HepG2 (cell line): ENCODE measurements around the gene NPAS2. TPM values are rescaled to one million over a fixed set of nuclear protein-coding genes. Genes with fewer than 3 reads are reported as not detected.

Experiments
- ETV5 ChIP-seq: IDR thresholded peaks from 2 replicates; pipeline ENCODE4 v1.6.1; 2018; ENCODE audit warnings: missing biosample characterization, missing genetic modification reagents, inconsistent platforms, borderline replicate concordance
- FOXC1 ChIP-seq: sonication (generic); formaldehyde crosslinking; IDR thresholded peaks from 2 replicates; pipeline ENCODE4 v1.8.0; 2022; ENCODE audit warnings: mild to moderate bottlenecking, missing genetic modification reagents, borderline replicate concordance
- HOXA5 ChIP-seq: sonication (generic); formaldehyde crosslinking; IDR thresholded peaks from 2 replicates; pipeline ENCODE4 v1.4.0; 2020; ENCODE audit warnings: missing genetic modification reagents
- HOXA9 ChIP-seq: sonication (generic); formaldehyde crosslinking; IDR thresholded peaks from 2 replicates; pipeline ENCODE4 v1.8.1; 2022; ENCODE audit warnings: missing genetic modification reagents, mild to moderate bottlenecking, moderate library complexity, borderline replicate concordance
- JUNB ChIP-seq: sonication (generic); formaldehyde crosslinking; IDR thresholded peaks from 2 replicates; pipeline ENCODE4 v1.8.0; 2022; ENCODE audit warnings: missing genetic modification reagents, mild to moderate bottlenecking, borderline replicate concordance
- KAT8 ChIP-seq: IDR thresholded peaks from 2 replicates; pipeline ENCODE4 v1.6.1; 2016; ENCODE audit warnings: missing genetic modification reagents, missing compliant biosample characterization
- MIER3 ChIP-seq: IDR thresholded peaks from 2 replicates; pipeline ENCODE4 v1.6.1; 2016; ENCODE audit warnings: missing compliant biosample characterization, borderline replicate concordance
- MXI1 ChIP-seq: IDR thresholded peaks from 3 replicates; pipeline ENCODE4 v1.6.1; 2012; ENCODE audit warnings: low read depth, low read length, inconsistent platforms, borderline replicate concordance
- ZNF253 ChIP-seq: sonication (generic); formaldehyde crosslinking; IDR thresholded peaks from 2 replicates; pipeline ENCODE4 v1.8.0; 2022; ENCODE audit warnings: mild to moderate bottlenecking, missing genetic modification reagents, borderline replicate concordance
- ZNF335 ChIP-seq: sonication (generic); formaldehyde crosslinking; IDR thresholded peaks from 2 replicates; pipeline ENCODE4 v1.4.0; 2020; ENCODE audit warnings: missing genetic modification reagents
- ZNF350 ChIP-seq: sonication (generic); formaldehyde crosslinking; IDR thresholded peaks from 2 replicates; pipeline ENCODE4 v1.4.0; 2020; ENCODE audit warnings: mild to moderate bottlenecking, low read depth, missing genetic modification reagents, borderline replicate concordance
- ZNF768 ChIP-seq: sonication (generic); formaldehyde crosslinking; IDR thresholded peaks from 2 replicates; pipeline ENCODE4 v1.4.0; 2020; ENCODE audit warnings: missing genetic modification reagents
- ZNF850 ChIP-seq: sonication (generic); formaldehyde crosslinking; conservative IDR thresholded peaks from 2 replicates; pipeline ENCODE4 v1.9.0; 2021; ENCODE audit warnings: mild to moderate bottlenecking, missing genetic modification reagents
- polyA plus RNA-seq, 8 experiments: library from polyadenylated mRNA; depleted of rRNA in 3 of 8; stranded (reverse) in 7 of 8; unstranded in 1 of 8; fragments of >200 nt; fragmentation: Illumina TruSeq in 4 of 8; extraction: Trizol in 4 of 8; gene quantifications; 2 replicates each; pipeline versions ENCODE4 v1.2.1 to v1.2.3, GENCODE V29; 2011 to 2016; ENCODE audit warnings: low read depth in 4 of 8, missing spikeins in 1 of 8, mixed read lengths in 1 of 8; ENCODE audit not compliant: insufficient read depth in 1 of 8
- total RNA-seq, 5 experiments: library from RNA; depleted of rRNA; stranded (reverse); fragments of >200 nt; fragmentation: Illumina TruSeq; extraction: Trizol; gene quantifications; 2 replicates each; pipeline ENCODE4 v1.2.3, GENCODE V29; 2016; ENCODE audit warnings: low read depth in 1 of 5
- TF ChIP-seq, protein P1 (sequence below), 2 experiments: IDR thresholded peaks; 2 replicates each; pipeline ENCODE4 v1.6.1; 2011 to 2012; ENCODE audit warnings: low read length in 2 of 2, borderline replicate concordance in 1 of 2, low read depth in 1 of 2, mild to moderate bottlenecking in 1 of 2, moderate library complexity in 1 of 2
- TF ChIP-seq, protein P2 (sequence below): sonication (generic); formaldehyde crosslinking; IDR thresholded peaks from 2 replicates; pipeline ENCODE4 v1.9.0; 2021; ENCODE audit warnings: missing genetic modification reagents, borderline replicate concordance
- TF ChIP-seq, protein P3 (sequence below): sonication (generic); formaldehyde crosslinking; IDR thresholded peaks from 2 replicates; pipeline ENCODE4 v1.8.1; 2023; ENCODE audit warnings: mild to moderate bottlenecking, inconsistent platforms, moderate library complexity, missing genetic modification reagents, borderline replicate concordance
- TF ChIP-seq, protein P4 (sequence below): sonication (generic); formaldehyde crosslinking; IDR thresholded peaks from 2 replicates; pipeline ENCODE4 v1.4.0; 2020; ENCODE audit warnings: mild to moderate bottlenecking, missing genetic modification reagents

NPAS2 gene
- total and polyA plus RNA-seq, 2 of the 13 experiments (the other 11 are each of a cell fraction or from before 2014, with no cell fraction given), result 14.8 to 37.5 TPM

DNA sequence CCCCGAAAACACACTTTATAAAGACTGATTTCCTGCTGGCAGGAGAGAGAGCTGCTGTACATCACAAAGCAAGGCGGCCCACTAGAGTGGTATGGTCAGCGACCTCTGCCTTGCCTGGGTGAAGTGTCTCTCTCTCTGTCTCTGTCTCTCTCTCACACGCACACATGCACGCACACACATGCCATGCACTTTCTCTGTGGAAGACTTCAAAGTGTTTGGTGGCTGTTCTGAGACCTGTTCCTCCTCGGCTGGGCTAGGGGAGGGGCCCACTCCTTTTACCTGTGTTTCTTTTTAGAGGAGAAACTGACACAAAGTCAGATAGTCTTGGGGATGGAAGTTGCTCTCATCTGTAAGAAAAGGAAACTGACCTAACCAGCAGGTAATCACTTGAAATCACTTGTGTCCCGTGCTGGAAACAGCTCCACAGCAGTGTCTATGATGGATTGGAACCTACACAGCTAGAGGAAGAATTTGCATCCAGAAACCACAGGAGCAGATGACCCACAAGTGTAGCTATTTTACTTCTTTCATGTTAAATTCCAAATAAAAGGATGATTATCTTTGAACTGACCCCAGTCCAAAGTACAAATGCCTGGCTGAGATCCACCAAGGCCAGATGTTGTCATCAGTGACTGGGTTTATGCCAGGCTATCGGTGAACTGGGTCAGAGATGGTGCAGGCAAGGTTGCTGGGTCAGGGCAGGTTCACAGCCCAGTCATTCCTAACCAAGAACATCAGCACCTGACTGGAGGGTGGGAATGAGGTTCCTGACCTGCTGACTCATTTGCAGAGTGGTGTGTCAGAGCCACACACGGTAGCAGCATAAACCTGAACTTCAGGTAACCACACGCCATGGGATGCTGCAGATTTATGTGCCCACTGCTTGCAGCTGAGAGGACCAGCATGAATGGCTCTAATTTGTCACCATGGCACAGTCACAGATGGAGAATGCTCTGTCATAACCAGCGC, 63.0 kb downstream of the NPAS2 start (continued):
- TF ChIP-seq, protein P1, sequence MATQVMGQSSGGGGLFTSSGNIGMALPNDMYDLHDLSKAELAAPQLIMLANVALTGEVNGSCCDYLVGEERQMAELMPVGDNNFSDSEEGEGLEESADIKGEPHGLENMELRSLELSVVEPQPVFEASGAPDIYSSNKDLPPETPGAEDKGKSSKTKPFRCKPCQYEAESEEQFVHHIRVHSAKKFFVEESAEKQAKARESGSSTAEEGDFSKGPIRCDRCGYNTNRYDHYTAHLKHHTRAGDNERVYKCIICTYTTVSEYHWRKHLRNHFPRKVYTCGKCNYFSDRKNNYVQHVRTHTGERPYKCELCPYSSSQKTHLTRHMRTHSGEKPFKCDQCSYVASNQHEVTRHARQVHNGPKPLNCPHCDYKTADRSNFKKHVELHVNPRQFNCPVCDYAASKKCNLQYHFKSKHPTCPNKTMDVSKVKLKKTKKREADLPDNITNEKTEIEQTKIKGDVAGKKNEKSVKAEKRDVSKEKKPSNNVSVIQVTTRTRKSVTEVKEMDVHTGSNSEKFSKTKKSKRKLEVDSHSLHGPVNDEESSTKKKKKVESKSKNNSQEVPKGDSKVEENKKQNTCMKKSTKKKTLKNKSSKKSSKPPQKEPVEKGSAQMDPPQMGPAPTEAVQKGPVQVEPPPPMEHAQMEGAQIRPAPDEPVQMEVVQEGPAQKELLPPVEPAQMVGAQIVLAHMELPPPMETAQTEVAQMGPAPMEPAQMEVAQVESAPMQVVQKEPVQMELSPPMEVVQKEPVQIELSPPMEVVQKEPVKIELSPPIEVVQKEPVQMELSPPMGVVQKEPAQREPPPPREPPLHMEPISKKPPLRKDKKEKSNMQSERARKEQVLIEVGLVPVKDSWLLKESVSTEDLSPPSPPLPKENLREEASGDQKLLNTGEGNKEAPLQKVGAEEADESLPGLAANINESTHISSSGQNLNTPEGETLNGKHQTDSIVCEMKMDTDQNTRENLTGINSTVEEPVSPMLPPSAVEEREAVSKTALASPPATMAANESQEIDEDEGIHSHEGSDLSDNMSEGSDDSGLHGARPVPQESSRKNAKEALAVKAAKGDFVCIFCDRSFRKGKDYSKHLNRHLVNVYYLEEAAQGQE (IDR thresholded peaks at IDR 0.05; ENCODE audit: borderline replicate concordance in 1 of 2, low read depth in 1 of 2, low read length in 2 of 2), result peak in 1 of 2 experiments; percentile 63; a peak in 1 of 4 replicates
- TF ChIP-seq HOXA5 (CRISPR knock-in tag) (no peak), HOXA9 (no peak), KAT8 (CRISPR knock-in tag) (peak; percentile 76), FOXC1 (no peak), ZNF350 (CRISPR knock-in tag) (no peak; the same call in 1 of the 2 replicates), MXI1 (peak; percentile 69; the same call in 1 of the 3 replicates), MIER3 (CRISPR knock-in tag) (peak; percentile 96), ZNF850 (CRISPR knock-in tag) (no peak), ZNF768 (CRISPR knock-in tag) (no peak), ZNF253 (CRISPR knock-in tag) (no peak), ETV5 (CRISPR knock-in tag) (peak; percentile 45; the same call in 1 of the 2 replicates), JUNB (CRISPR knock-in tag) (peak; percentile 66; the same call in 1 of the 2 replicates), ZNF335 (0 out of 2 replicates have a peak, but pooled peaks have one; percentile 54)
- TF ChIP-seq, protein P2, sequence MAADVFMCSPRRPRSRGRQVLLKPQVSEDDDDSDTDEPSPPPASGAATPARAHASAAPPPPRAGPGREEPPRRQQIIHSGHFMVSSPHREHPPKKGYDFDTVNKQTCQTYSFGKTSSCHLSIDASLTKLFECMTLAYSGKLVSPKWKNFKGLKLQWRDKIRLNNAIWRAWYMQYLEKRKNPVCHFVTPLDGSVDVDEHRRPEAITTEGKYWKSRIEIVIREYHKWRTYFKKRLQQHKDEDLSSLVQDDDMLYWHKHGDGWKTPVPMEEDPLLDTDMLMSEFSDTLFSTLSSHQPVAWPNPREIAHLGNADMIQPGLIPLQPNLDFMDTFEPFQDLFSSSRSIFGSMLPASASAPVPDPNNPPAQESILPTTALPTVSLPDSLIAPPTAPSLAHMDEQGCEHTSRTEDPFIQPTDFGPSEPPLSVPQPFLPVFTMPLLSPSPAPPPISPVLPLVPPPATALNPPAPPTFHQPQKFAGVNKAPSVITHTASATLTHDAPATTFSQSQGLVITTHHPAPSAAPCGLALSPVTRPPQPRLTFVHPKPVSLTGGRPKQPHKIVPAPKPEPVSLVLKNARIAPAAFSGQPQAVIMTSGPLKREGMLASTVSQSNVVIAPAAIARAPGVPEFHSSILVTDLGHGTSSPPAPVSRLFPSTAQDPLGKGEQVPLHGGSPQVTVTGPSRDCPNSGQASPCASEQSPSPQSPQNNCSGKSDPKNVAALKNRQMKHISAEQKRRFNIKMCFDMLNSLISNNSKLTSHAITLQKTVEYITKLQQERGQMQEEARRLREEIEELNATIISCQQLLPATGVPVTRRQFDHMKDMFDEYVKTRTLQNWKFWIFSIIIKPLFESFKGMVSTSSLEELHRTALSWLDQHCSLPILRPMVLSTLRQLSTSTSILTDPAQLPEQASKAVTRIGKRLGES (CRISPR knock-in tag), result no peak
- TF ChIP-seq, protein P3, sequence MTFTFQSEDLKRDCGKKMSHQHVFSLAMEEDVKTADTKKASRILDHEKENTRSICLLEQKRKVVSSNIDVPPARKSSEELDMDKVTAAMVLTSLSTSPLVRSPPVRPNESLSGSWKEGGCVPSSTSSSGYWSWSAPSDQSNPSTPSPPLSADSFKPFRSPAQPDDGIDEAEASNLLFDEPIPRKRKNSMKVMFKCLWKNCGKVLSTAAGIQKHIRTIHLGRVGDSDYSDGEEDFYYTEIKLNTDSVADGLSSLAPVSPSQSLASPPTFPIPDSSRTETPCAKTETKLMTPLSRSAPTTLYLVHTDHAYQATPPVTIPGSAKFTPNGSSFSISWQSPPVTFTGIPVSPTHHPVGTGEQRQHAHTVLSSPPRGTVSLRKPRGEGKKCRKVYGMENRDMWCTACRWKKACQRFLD (CRISPR knock-in tag), result no peak
- TF ChIP-seq, protein P4, sequence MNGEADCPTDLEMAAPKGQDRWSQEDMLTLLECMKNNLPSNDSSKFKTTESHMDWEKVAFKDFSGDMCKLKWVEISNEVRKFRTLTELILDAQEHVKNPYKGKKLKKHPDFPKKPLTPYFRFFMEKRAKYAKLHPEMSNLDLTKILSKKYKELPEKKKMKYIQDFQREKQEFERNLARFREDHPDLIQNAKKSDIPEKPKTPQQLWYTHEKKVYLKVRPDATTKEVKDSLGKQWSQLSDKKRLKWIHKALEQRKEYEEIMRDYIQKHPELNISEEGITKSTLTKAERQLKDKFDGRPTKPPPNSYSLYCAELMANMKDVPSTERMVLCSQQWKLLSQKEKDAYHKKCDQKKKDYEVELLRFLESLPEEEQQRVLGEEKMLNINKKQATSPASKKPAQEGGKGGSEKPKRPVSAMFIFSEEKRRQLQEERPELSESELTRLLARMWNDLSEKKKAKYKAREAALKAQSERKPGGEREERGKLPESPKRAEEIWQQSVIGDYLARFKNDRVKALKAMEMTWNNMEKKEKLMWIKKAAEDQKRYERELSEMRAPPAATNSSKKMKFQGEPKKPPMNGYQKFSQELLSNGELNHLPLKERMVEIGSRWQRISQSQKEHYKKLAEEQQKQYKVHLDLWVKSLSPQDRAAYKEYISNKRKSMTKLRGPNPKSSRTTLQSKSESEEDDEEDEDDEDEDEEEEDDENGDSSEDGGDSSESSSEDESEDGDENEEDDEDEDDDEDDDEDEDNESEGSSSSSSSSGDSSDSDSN (CRISPR knock-in tag), result no peak
